ENCODE results near the gene NOL9. TPM values are rescaled to one million over a fixed set of nuclear protein-coding genes. Genes with fewer than 3 reads are reported as not detected.

Gene NOL9
- total and polyA plus RNA-seq, 2 of the 13 experiments (the other 11 are each of a cell fraction or from before 2014, with no cell fraction given) = 18.0 to 24.7 TPM

- TF ChIP-seq KLF12 (CRISPR knock-in tag; IDR thresholded peaks at IDR 0.05; ENCODE audit: borderline replicate concordance) = peak; percentile 9
- TF ChIP-seq ZNF850 (CRISPR knock-in tag; conservative IDR thresholded peaks at IDR 0.05) = 0 out of 2 replicates have a peak, but pooled peaks have one; percentile 76
- 0 out of 2 replicates have a peak, but pooled peaks have one; percentile 13 for TF ChIP-seq ETV6 (CRISPR knock-in tag; conservative IDR thresholded peaks at IDR 0.05)
- TF ChIP-seq SOX13 (IDR thresholded peaks at IDR 0.05) = no peak
- no peak for TF ChIP-seq SOX13 (CRISPR knock-in tag; conservative IDR thresholded peaks at IDR 0.05 in 1 of 2, IDR thresholded peaks at IDR 0.05 in 1 of 2)
- TF ChIP-seq ZNF792 (CRISPR knock-in tag; IDR thresholded peaks at IDR 0.05) = no peak
- no peak for TF ChIP-seq SRSF9 (IDR thresholded peaks at IDR 0.05; ENCODE audit: borderline replicate concordance, insufficient read depth, low read depth, low read length, poor library complexity, severe bottlenecking)
- no peak for TF ChIP-seq SNRNP70 (IDR thresholded peaks at IDR 0.05; ENCODE audit: low read depth, low read length)
- no peak; the same call in 1 of the 2 replicates for TF ChIP-seq CENPT (CRISPR knock-in tag; IDR thresholded peaks at IDR 0.05; ENCODE audit: low read depth)
- TF ChIP-seq RBAK (CRISPR knock-in tag; IDR thresholded peaks at IDR 0.05) = no peak
- no peak for TF ChIP-seq ARID2 (CRISPR knock-in tag; IDR thresholded peaks at IDR 0.05; ENCODE audit: borderline replicate concordance)
- TF ChIP-seq ZNF382 (CRISPR knock-in tag; IDR thresholded peaks at IDR 0.05; ENCODE audit: borderline replicate concordance) = no peak
- peak; percentile 87 for TF ChIP-seq MXD1 (CRISPR knock-in tag; IDR thresholded peaks at IDR 0.05)
- TF ChIP-seq ATAD3A (CRISPR knock-in tag; IDR thresholded peaks at IDR 0.05) = no peak
- no peak for TF ChIP-seq FOSL2 (CRISPR knock-in tag; IDR thresholded peaks at IDR 0.05)
- TF ChIP-seq ZNF335 (CRISPR knock-in tag; IDR thresholded peaks at IDR 0.05) = no peak
- no peak for TF ChIP-seq ZNF597 (CRISPR knock-in tag; IDR thresholded peaks at IDR 0.05)
- no peak for TF ChIP-seq ELF1 (CRISPR knock-in tag; IDR thresholded peaks at IDR 0.05)
- TF ChIP-seq ZNF30 (CRISPR knock-in tag; IDR thresholded peaks at IDR 0.05) = no peak
- TF ChIP-seq JUN (CRISPR knock-in tag; IDR thresholded peaks at IDR 0.05) = no peak
- TF ChIP-seq ZMYM2 (CRISPR knock-in tag; IDR thresholded peaks at IDR 0.05) = no peak
- no peak for TF ChIP-seq ZNF614 (CRISPR knock-in tag; IDR thresholded peaks at IDR 0.05; ENCODE audit: borderline replicate concordance)
- TF ChIP-seq ZNF224 (CRISPR knock-in tag; IDR thresholded peaks at IDR 0.05) = peak; percentile 20; the same call in 1 of the 2 replicates
- no peak for TF ChIP-seq ZNF672 (CRISPR knock-in tag; IDR thresholded peaks at IDR 0.05)
- no peak; the same call in 1 of the 2 replicates for TF ChIP-seq KDM2A (CRISPR knock-in tag; IDR thresholded peaks at IDR 0.05; ENCODE audit: borderline replicate concordance, low read depth)
- TF ChIP-seq MTA1 (CRISPR knock-in tag; IDR thresholded peaks at IDR 0.05; ENCODE audit: borderline replicate concordance) = peak; percentile 59; the same call in 1 of the 2 replicates
- no peak; the same call in none of the 2 replicates for TF ChIP-seq ZFAT (CRISPR knock-in tag; conservative IDR thresholded peaks at IDR 0.05)
- TF ChIP-seq ZNF746 (CRISPR knock-in tag; IDR thresholded peaks at IDR 0.05) = no peak
- TF ChIP-seq BORCS8-MEF2B (CRISPR knock-in tag; IDR thresholded peaks at IDR 0.05) = peak; percentile 19; the same call in 1 of the 2 replicates
- TF ChIP-seq NCOA5 (CRISPR knock-in tag; IDR thresholded peaks at IDR 0.05) = no peak
- no peak for TF ChIP-seq GATAD2A (CRISPR knock-in tag; IDR thresholded peaks at IDR 0.05)
These were observed 47.8 kb upstream of the NOL9 start (continued) for GRCh38 chr1:6601923-6602668.
